Breast epithelium (tissue), 3 donors: Measurements from ENCODE around the gene FOXC1.

Source experiments
- CTCF ChIP-seq, 3 donors: fragments of 450-650 bp; IDR thresholded peaks; one replicate each; pipeline ENCODE4 v1.5.1; 2016 to 2017; ENCODE audit warnings: antibody characterized with exemption in 3 of 3, mild to moderate bottlenecking in 3 of 3, moderate library complexity in 3 of 3
- POLR2A ChIP-seq: fragments of 450-650 bp; IDR thresholded peaks from one replicate; pipeline ENCODE4 v1.6.1; 2016; ENCODE audit warnings: antibody characterized with exemption, mild to moderate bottlenecking, moderate library complexity
- POLR2AphosphoS5 ChIP-seq, 3 donors: sonication (generic); formaldehyde crosslinking; IDR thresholded peaks; one replicate each; pipeline ENCODE4 v1.6.1; 2017; ENCODE audit warnings: antibody characterized with exemption in 3 of 3

DNA sequence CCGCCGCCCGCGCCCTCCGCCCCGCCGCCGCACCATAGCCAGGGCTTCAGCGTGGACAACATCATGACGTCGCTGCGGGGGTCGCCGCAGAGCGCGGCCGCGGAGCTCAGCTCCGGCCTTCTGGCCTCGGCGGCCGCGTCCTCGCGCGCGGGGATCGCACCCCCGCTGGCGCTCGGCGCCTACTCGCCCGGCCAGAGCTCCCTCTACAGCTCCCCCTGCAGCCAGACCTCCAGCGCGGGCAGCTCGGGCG, 1.5 kb downstream of the FOXC1 start:
- TF ChIP-seq POLR2A: no peak
- TF ChIP-seq CTCF (IDR thresholded peaks at IDR 0.05): no peak
- TF ChIP-seq POLR2AphosphoS5 (IDR thresholded peaks at IDR 0.05): no peak
